Mesothelial cell of epicardium (in vitro differentiated cells): ENCODE measurements around the gene SPTBN5. TPM values are rescaled to one million over a fixed set of nuclear protein-coding genes. Genes with fewer than 3 reads are reported as not detected.

ENCODE experiments used
- DNase-seq, 2 experiments: peaks; one replicate each; pipeline ENCODE4 v3.0.0; 2021; ENCODE audit warnings: low spot score in 2 of 2; ENCODE audit not compliant: unreplicated experiment in 2 of 2
- H3K27ac Mint-ChIP-seq: 2 replicates; pipeline ENCODE4 v1.8.0; 2021; ENCODE audit warnings: mixed read lengths
- H3K27me3 Mint-ChIP-seq: 2 replicates; pipeline ENCODE4 v1.8.0; 2021; ENCODE audit warnings: low read depth, mixed read lengths
- H3K36me3 Mint-ChIP-seq: 2 replicates; pipeline ENCODE4 v1.8.0; 2021; ENCODE audit warnings: mixed read lengths
- H3K4me1 Mint-ChIP-seq: 2 replicates; pipeline ENCODE4 v1.8.0; 2021; ENCODE audit warnings: mixed read lengths
- H3K4me3 Mint-ChIP-seq: 2 replicates; pipeline ENCODE4 v1.8.0; 2021; ENCODE audit warnings: mild to moderate bottlenecking, moderate library complexity, mixed read lengths
- H3K9me3 Mint-ChIP-seq: 2 replicates; pipeline ENCODE4 v1.8.0; 2021; ENCODE audit warnings: mixed read lengths
- CTCF ChIP-seq: fragments of 200-600 bp; sonication (generic); IDR thresholded peaks from one replicate; pipeline ENCODE4 v1.5.0; 2021; ENCODE audit warnings: antibody characterized with exemption; ENCODE audit not compliant: unreplicated experiment
- total RNA-seq: library from RNA; stranded (reverse); gene quantifications from 3 replicates; pipeline ENCODE4 v1.2.1, GENCODE V29; 2021

SPTBN5 gene
- total RNA-seq, 1 donor from 2014 or later, result 2.7 TPM

- DNase-seq, result no peak
- no peak for TF ChIP-seq CTCF
- Mint-ChIP-seq H3K27ac (no peak overlapping the region), H3K9me3 (no peaks in the 10 kb centered on the region), H3K27me3 (peaks cover 9% of the 10 kb centered on the region), H3K4me3 (no peak overlapping the region), H3K36me3 (no peaks in the 10 kb centered on the region), H3K4me1 (peaks cover 6% of the 10 kb centered on the region)
These were observed 7.1 kb downstream of the SPTBN5 start for GRCh38 chr15:41886741-41887140.

- Mint-ChIP-seq H3K27me3 (peaks cover 17% of the 10 kb centered on the region), H3K36me3 (no peaks in the 10 kb centered on the region), H3K4me1 (peaks cover 10% of the 10 kb centered on the region), H3K9me3 (no peaks in the 10 kb centered on the region), H3K4me3 (no peak overlapping the region), H3K27ac (no peak overlapping the region)
- DNase-seq, result no peak
- no peak for TF ChIP-seq CTCF
These were observed 8.0 kb downstream of the SPTBN5 start for GRCh38 chr15:41885841-41886240.

- TF ChIP-seq CTCF, result no peak
- DNase-seq, result no peak
- H3K27ac Mint-ChIP-seq, result no peak overlapping the region
These were observed 8.5 kb downstream of the SPTBN5 start for GRCh38 chr15:41885321-41885720.

GRCh38 chr15:41884458-41884857, 9.4 kb downstream of the SPTBN5 start:
- peaks cover 10% of the 10 kb centered on the region for H3K4me1 Mint-ChIP-seq

More at GRCh38 chr15:41885321-41885720, 8.5 kb downstream of the SPTBN5 start:
- no peak overlapping the region for H3K4me3 Mint-ChIP-seq
- peaks cover 10% of the 10 kb centered on the region for H3K4me1 Mint-ChIP-seq
- H3K27me3 Mint-ChIP-seq, result peaks cover 22% of the 10 kb centered on the region
- H3K36me3 Mint-ChIP-seq, result no peaks in the 10 kb centered on the region
- H3K9me3 Mint-ChIP-seq, result no peaks in the 10 kb centered on the region

GRCh38 chr15:41883484-41883825, 10.4 kb downstream of the SPTBN5 start:
- DNase-seq, result no peak
- no peak overlapping the region for H3K27ac Mint-ChIP-seq
- H3K4me3 Mint-ChIP-seq, result no peak overlapping the region
- peaks cover 24% of the 10 kb centered on the region for H3K27me3 Mint-ChIP-seq
- H3K9me3 Mint-ChIP-seq, result no peaks in the 10 kb centered on the region
- no peak for TF ChIP-seq CTCF
- H3K36me3 Mint-ChIP-seq, result no peaks in the 10 kb centered on the region
- H3K4me1 Mint-ChIP-seq, result peaks cover 10% of the 10 kb centered on the region

More at GRCh38 chr15:41884458-41884857, 9.4 kb downstream of the SPTBN5 start:
- H3K27ac Mint-ChIP-seq, result no peak overlapping the region
- no peak overlapping the region for H3K4me3 Mint-ChIP-seq
- no peak for DNase-seq
- TF ChIP-seq CTCF, result no peak
- H3K36me3 Mint-ChIP-seq, result no peaks in the 10 kb centered on the region
- no peaks in the 10 kb centered on the region for H3K9me3 Mint-ChIP-seq
- H3K27me3 Mint-ChIP-seq, result peaks cover 24% of the 10 kb centered on the region
